Measurements from ENCODE around the gene SCGN. TPM values are rescaled to one million over a fixed set of nuclear protein-coding genes. Genes with fewer than 3 reads are reported as not detected.
A peak's percentile ranks its signal among the peaks of the same experiment; 100 is the strongest.

The SCGN gene
- total RNA-seq, 1 donor from 2014 or later = 0.17 TPM

- no peak for DNase-seq
Measured at GRCh38 chr6:25689966-25690365, 38.0 kb downstream of the SCGN start.

- no peak for DNase-seq
Measured at GRCh38 chr6:25691894-25692293, 39.9 kb downstream of the SCGN start.

- DNase-seq = no peak
Measured at GRCh38 chr6:25692472-25692871, 40.5 kb downstream of the SCGN start.

GRCh38 chr6:25694366-25694765 lies 42.4 kb downstream of the SCGN start:
- DNase-seq = no peak

GRCh38 chr6:25695671-25696070 lies 43.7 kb downstream of the SCGN start:
- no peak for DNase-seq

- no peak for DNase-seq
Measured at GRCh38 chr6:25697537-25698340, 45.7 kb downstream of the SCGN start.

- no peak for DNase-seq
Measured at GRCh38 chr6:25698631-25699030, 46.6 kb downstream of the SCGN start.

GRCh38 chr6:25699649-25700048 lies 47.6 kb downstream of the SCGN start:
- no peak for DNase-seq

- no peak for DNase-seq
Measured at GRCh38 chr6:25700761-25701160, 48.7 kb downstream of the SCGN start.

GRCh38 chr6:25701807-25702206 lies 49.8 kb downstream of the SCGN start:
- no peak for DNase-seq

- DNase-seq = no peak
Measured at GRCh38 chr6:25703005-25703404, 51.0 kb downstream of the SCGN start.

GRCh38 chr6:25704001-25704400 lies 52.0 kb downstream of the SCGN start:
- no peak for DNase-seq

- DNase-seq = no peak
Measured at GRCh38 chr6:25706314-25707014, 54.4 kb downstream of the SCGN start.

GRCh38 chr6:25709761-25710160 lies 57.7 kb downstream of the SCGN start:
- DNase-seq = no peak

GRCh38 chr6:25710287-25710686 lies 58.3 kb downstream of the SCGN start:
- DNase-seq = no peak

GRCh38 chr6:25713824-25714223 lies 61.8 kb downstream of the SCGN start:
- no peak for DNase-seq

GRCh38 chr6:25714765-25715164 lies 62.8 kb downstream of the SCGN start:
- peak; percentile 79 for DNase-seq

GRCh38 chr6:25715794-25716193 lies 63.8 kb downstream of the SCGN start:
- no peak for DNase-seq

- DNase-seq = peak; percentile 65
Measured at GRCh38 chr6:25717866-25718740, 66.1 kb downstream of the SCGN start.

GRCh38 chr6:25726122-25726911 lies 74.3 kb downstream of the SCGN start:
- no peak for DNase-seq

- no peak for DNase-seq
Measured at GRCh38 chr6:25727028-25727427, 75.0 kb downstream of the SCGN start.

GRCh38 chr6:25730907-25731306 lies 78.9 kb downstream of the SCGN start:
- DNase-seq = no peak
